ELF-1 (cell line): ENCODE measurements around the gene GDA.

Experiments
- DNase-seq: peaks from one replicate; pipeline ENCODE4 v3.0.0-alpha.2; 2016; ENCODE audit warnings: low read depth, low spot score

The GDA gene

GRCh38 chr9:72150661-72151060 lies 1.4 kb downstream of the GDA start:
- no peak for DNase-seq

GRCh38 chr9:72151104-72151503 lies 1.9 kb downstream of the GDA start:
- no peak for DNase-seq

GRCh38 chr9:72154468-72155285 lies 5.4 kb downstream of the GDA start:
- DNase-seq, result no peak

GRCh38 chr9:72155301-72155700 lies 6.1 kb downstream of the GDA start:
- DNase-seq, result no peak

- DNase-seq, result no peak
Measured at GRCh38 chr9:72156586-72156985, 7.3 kb downstream of the GDA start.

GRCh38 chr9:72158680-72159079 lies 9.4 kb downstream of the GDA start:
- DNase-seq, result no peak

- DNase-seq, result no peak
Measured at GRCh38 chr9:72160446-72161123, 11.3 kb downstream of the GDA start.

GRCh38 chr9:72165326-72165725 lies 16.1 kb downstream of the GDA start:
- DNase-seq, result no peak

GRCh38 chr9:72165821-72166547 lies 16.7 kb downstream of the GDA start:
- no peak for DNase-seq

- no peak for DNase-seq
Measured at GRCh38 chr9:72168075-72168474, 18.8 kb downstream of the GDA start.

GRCh38 chr9:72169178-72169577 lies 19.9 kb downstream of the GDA start:
- no peak for DNase-seq

- no peak for DNase-seq
Measured at GRCh38 chr9:72173080-72173479, 23.8 kb downstream of the GDA start.

GRCh38 chr9:72185561-72185960 lies 36.3 kb downstream of the GDA start:
- DNase-seq, result no peak

- no peak for DNase-seq
Measured at GRCh38 chr9:72187121-72187695, 38.0 kb downstream of the GDA start.

GRCh38 chr9:72188232-72188631 lies 39.0 kb downstream of the GDA start:
- peak; percentile 5 for DNase-seq

- peak; percentile 86 for DNase-seq
Measured at GRCh38 chr9:72193478-72193881, 44.2 kb downstream of the GDA start.

- DNase-seq, result no peak
Measured at GRCh38 chr9:72199238-72199637, 50.0 kb downstream of the GDA start.

GRCh38 chr9:72200452-72200851 lies 51.2 kb downstream of the GDA start:
- no peak for DNase-seq

- no peak for DNase-seq
Measured at GRCh38 chr9:72202009-72202408, 52.8 kb downstream of the GDA start.

GRCh38 chr9:72203205-72203803 lies 54.1 kb downstream of the GDA start:
- DNase-seq, result peak; percentile 6

- DNase-seq, result no peak
Measured at GRCh38 chr9:72204062-72204461, 54.8 kb downstream of the GDA start.

GRCh38 chr9:72205513-72205912 lies 56.3 kb downstream of the GDA start:
- no peak for DNase-seq
